Measurements from ENCODE around the gene TTC39A. TPM values are rescaled to one million over a fixed set of nuclear protein-coding genes. Genes with fewer than 3 reads are reported as not detected.

The TTC39A gene
- polyA plus RNA-seq, 1 donor (not counting 4 experiments of a cell fraction or from before 2014, with no cell fraction given), result 1.4 TPM

DNA sequence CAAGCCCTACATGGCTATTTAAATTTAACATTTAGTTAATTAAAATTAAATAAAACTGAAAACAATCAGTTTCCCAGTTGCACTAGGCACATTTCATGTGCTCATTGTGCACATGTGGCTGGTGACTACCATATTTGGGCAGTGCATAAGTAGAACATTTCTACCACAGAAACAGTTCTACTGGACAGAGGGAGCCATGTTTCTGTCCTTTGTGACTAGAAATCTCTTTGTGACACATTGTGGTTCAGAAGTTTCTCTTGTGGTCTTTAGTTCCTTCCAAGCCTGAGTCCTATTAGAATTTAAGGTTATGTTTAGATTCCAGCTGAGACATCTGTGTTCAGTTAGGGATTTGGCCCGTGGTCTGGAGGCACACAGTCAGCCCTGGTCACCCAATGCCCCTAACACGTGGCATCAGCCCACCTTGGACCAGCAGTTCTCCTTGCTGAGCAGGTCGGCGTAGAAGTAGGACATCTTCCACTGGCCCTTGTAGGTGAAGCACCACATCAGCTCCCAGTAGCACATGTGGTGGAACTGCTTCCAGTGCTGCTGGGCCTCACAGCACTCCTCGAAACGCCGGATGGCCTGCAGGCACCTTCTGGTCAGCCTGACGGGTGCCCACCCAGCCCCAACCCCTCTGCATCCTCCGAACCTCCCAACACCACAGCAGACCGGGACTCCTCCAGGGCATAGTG lies 29.1 kb downstream of the TTC39A start:
- Histone ChIP-seq H2AFZ (ENCODE audit: control insufficient read depth, low read length) (no peak overlapping the region), H3K4me2 (ENCODE audit: control insufficient read depth, extremely low read depth, insufficient read depth, low read depth, low read length) (no peak overlapping the region), H4K20me1 (ENCODE audit: control insufficient read depth, extremely low read depth, insufficient read depth, low read length) (no peaks in the 10 kb centered on the region), H3K9me3 (ENCODE audit: control insufficient read depth, low read depth, low read length) (no peaks in the 10 kb centered on the region), H3K27me3 (ENCODE audit: control insufficient read depth, extremely low read depth, insufficient read depth, low read length) (no peaks in the 10 kb centered on the region), H3K4me1 (ENCODE audit: control insufficient read depth, extremely low read depth, insufficient read depth, low read length) (peaks cover 3% of the 10 kb centered on the region), H3K9ac (ENCODE audit: control insufficient read depth, extremely low read depth, insufficient read depth, low read length) (no peak overlapping the region), H3K36me3 (ENCODE audit: control insufficient read depth in 2 of 2, extremely low read depth in 1 of 2, insufficient read depth in 2 of 2, low read length in 2 of 2) (no peaks in the 10 kb centered on the region), H3K27ac (ENCODE audit: control insufficient read depth, insufficient read depth, low read length) (no peak overlapping the region), H3K4me3 (ENCODE audit: control insufficient read depth in 2 of 3, extremely low read depth in 1 of 3, insufficient read depth in 2 of 3, low read depth in 1 of 3, low read length in 3 of 3) (no peak overlapping the region), H3K79me2 (ENCODE audit: control insufficient read depth, insufficient read depth, low read length) (no peaks in the 10 kb centered on the region), H3K9me1 (ENCODE audit: control insufficient read depth, extremely low read depth, insufficient read depth, low read length) (no peaks in the 10 kb centered on the region)
- TF ChIP-seq EZH2 (IDR thresholded peaks at IDR 0.05; ENCODE audit: low read length), result no peak
- TF ChIP-seq, protein P1, sequence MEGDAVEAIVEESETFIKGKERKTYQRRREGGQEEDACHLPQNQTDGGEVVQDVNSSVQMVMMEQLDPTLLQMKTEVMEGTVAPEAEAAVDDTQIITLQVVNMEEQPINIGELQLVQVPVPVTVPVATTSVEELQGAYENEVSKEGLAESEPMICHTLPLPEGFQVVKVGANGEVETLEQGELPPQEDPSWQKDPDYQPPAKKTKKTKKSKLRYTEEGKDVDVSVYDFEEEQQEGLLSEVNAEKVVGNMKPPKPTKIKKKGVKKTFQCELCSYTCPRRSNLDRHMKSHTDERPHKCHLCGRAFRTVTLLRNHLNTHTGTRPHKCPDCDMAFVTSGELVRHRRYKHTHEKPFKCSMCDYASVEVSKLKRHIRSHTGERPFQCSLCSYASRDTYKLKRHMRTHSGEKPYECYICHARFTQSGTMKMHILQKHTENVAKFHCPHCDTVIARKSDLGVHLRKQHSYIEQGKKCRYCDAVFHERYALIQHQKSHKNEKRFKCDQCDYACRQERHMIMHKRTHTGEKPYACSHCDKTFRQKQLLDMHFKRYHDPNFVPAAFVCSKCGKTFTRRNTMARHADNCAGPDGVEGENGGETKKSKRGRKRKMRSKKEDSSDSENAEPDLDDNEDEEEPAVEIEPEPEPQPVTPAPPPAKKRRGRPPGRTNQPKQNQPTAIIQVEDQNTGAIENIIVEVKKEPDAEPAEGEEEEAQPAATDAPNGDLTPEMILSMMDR (optimal IDR thresholded peaks at IDR 0.05 in 1 of 3, IDR thresholded peaks at IDR 0.05 in 1 of 3, conservative IDR thresholded peaks at IDR 0.05 in 1 of 3; ENCODE audit: extremely low read depth in 1 of 3, insufficient read depth in 2 of 3, low read length in 3 of 3), result no peak
- DNase-seq (ENCODE audit: low read depth, low spot score) (no peak), FAIRE-seq (no peak)
- dilution Hi-C loops (cut with MboI; ENCODE audit: extremely low pct_ligation_motif_present, low sequenced_read_pairs), result no loop called here

DNA sequence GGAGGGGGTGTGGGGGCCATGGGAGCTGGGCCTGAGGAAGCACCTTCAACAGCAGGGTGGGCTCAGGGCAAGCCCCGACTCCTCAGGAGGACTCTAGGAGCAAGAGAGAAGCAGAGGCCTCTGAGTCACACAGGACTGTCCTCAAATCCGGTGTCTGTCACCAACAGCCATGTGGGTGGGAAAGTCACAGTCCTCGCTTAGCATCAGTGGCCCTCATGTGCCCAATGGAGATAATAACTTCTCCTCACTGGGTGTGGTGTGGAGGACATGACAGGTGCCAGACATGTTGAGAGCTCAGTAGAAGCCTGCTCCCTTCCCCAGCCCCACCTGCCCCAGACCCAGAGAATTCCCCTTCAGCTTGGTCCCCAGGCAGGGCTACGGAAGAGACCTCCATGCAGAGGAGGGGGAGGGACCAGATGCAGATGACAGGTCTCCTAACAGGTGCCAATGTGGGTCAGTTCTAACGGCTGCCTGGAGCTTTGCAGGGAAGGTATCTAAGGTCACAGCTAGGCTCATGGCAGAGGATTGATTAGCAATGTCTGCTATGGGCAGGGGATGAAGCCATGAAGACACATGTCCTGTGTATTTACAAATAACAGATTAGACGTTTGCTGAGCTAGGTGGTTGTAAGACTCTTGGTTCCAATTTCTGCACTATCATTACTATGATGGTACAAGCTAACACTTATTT lies 30.2 kb downstream of the TTC39A start:
- TF ChIP-seq, protein P1 (optimal IDR thresholded peaks at IDR 0.05 in 1 of 3, IDR thresholded peaks at IDR 0.05 in 1 of 3, conservative IDR thresholded peaks at IDR 0.05 in 1 of 3; ENCODE audit: extremely low read depth in 1 of 3, insufficient read depth in 2 of 3, low read length in 3 of 3), result no peak
- no peak for TF ChIP-seq EZH2 (IDR thresholded peaks at IDR 0.05; ENCODE audit: low read length)
- H2AFZ ChIP-seq (ENCODE audit: control insufficient read depth, low read length), result no peak overlapping the region
- no peaks in the 10 kb centered on the region for H3K9me3 ChIP-seq (ENCODE audit: control insufficient read depth, low read depth, low read length)
- H3K79me2 ChIP-seq (ENCODE audit: control insufficient read depth, insufficient read depth, low read length), result no peaks in the 10 kb centered on the region
- no peaks in the 10 kb centered on the region for H3K27me3 ChIP-seq (ENCODE audit: control insufficient read depth, extremely low read depth, insufficient read depth, low read length)
- FAIRE-seq (no peak), DNase-seq (ENCODE audit: low read depth, low spot score) (no peak)
- H3K9ac ChIP-seq (ENCODE audit: control insufficient read depth, extremely low read depth, insufficient read depth, low read length), result no peak overlapping the region
- no peak overlapping the region for H3K4me2 ChIP-seq (ENCODE audit: control insufficient read depth, extremely low read depth, insufficient read depth, low read depth, low read length)
- no peaks in the 10 kb centered on the region for H3K36me3 ChIP-seq (ENCODE audit: control insufficient read depth in 2 of 2, extremely low read depth in 1 of 2, insufficient read depth in 2 of 2, low read length in 2 of 2)
- no peaks in the 10 kb centered on the region for H3K9me1 ChIP-seq (ENCODE audit: control insufficient read depth, extremely low read depth, insufficient read depth, low read length)
- H3K4me1 ChIP-seq (ENCODE audit: control insufficient read depth, extremely low read depth, insufficient read depth, low read length), result peaks cover 3% of the 10 kb centered on the region
- no peaks in the 10 kb centered on the region for H4K20me1 ChIP-seq (ENCODE audit: control insufficient read depth, extremely low read depth, insufficient read depth, low read length)
- no peak overlapping the region for H3K27ac ChIP-seq (ENCODE audit: control insufficient read depth, insufficient read depth, low read length)
- dilution Hi-C loops (cut with MboI; ENCODE audit: extremely low pct_ligation_motif_present, low sequenced_read_pairs), result no loop called here
- H3K4me3 ChIP-seq (ENCODE audit: control insufficient read depth in 2 of 3, extremely low read depth in 1 of 3, insufficient read depth in 2 of 3, low read depth in 1 of 3, low read length in 3 of 3), result no peak overlapping the region

Data from keratinocyte (primary cell).